HG03520 (cell line): Measurements from ENCODE around the gene FGF8.

Experiments
- ATAC-seq: cut with Tn5 transposase; IDR thresholded peaks from one replicate; pipeline ENCODE4 v1.9.1; 2021; ENCODE audit warnings: mild to moderate bottlenecking, moderate library complexity; ENCODE audit not compliant: unreplicated experiment

Gene FGF8

GRCh38 chr10:101770331-101771215, 5.3 kb downstream of the FGF8 start:
- no peak for ATAC-seq

- ATAC-seq = no peak
Observed at GRCh38 chr10:101769541-101770180, 6.3 kb downstream of the FGF8 start.

- no peak for ATAC-seq
Observed at GRCh38 chr10:101768791-101769170, 7.1 kb downstream of the FGF8 start.

GRCh38 chr10:101767966-101768790, 7.7 kb downstream of the FGF8 start:
- ATAC-seq = no peak

- no peak for ATAC-seq
Observed at GRCh38 chr10:101767600-101767945, 8.3 kb downstream of the FGF8 start.

- ATAC-seq = no peak
Observed at GRCh38 chr10:101766753-101767599, 8.9 kb downstream of the FGF8 start.

GRCh38 chr10:101766306-101766705, 9.6 kb downstream of the FGF8 start:
- ATAC-seq = no peak

- ATAC-seq = no peak
Observed at GRCh38 chr10:101763141-101763846, 12.6 kb downstream of the FGF8 start.

GRCh38 chr10:101762736-101763135, 13.2 kb downstream of the FGF8 start:
- no peak for ATAC-seq

GRCh38 chr10:101761226-101761625, 14.7 kb downstream of the FGF8 start:
- no peak for ATAC-seq

GRCh38 chr10:101760510-101760909, 15.4 kb downstream of the FGF8 start:
- ATAC-seq = no peak

- ATAC-seq = no peak
Observed at GRCh38 chr10:101759309-101760247, 16.3 kb downstream of the FGF8 start.

GRCh38 chr10:101758858-101759257, 17.1 kb downstream of the FGF8 start:
- no peak for ATAC-seq

GRCh38 chr10:101752241-101752640, 23.7 kb downstream of the FGF8 start:
- ATAC-seq = no peak

- ATAC-seq = no peak
Observed at GRCh38 chr10:101749047-101750016, 26.6 kb downstream of the FGF8 start.

GRCh38 chr10:101748496-101748895, 27.4 kb downstream of the FGF8 start:
- ATAC-seq = no peak

GRCh38 chr10:101745074-101745696, 30.7 kb downstream of the FGF8 start:
- no peak for ATAC-seq
